ENCODE measurements around the gene KRTAP10-8.

Gene KRTAP10-8

DNA sequence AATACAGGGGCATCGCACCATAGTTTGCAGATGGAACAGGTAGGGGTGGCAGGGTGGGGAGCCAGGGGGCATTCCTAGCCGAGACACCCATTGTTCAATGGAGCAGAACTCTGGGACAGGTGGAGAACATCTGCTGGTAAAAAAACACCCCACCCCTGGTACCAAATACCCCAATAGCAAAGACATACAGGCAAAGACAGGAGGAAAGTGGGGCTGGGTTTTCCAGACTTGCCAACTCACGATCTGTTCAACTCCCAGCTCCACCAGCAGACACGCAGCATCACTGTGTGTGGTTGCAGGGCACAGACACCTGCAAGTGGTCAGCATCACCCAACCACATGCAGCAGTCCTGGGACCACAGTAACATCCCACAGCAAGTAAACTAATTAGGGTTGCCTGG is 328 bp upstream of the KRTAP10-8 start:
- TF ChIP-seq, protein P1, sequence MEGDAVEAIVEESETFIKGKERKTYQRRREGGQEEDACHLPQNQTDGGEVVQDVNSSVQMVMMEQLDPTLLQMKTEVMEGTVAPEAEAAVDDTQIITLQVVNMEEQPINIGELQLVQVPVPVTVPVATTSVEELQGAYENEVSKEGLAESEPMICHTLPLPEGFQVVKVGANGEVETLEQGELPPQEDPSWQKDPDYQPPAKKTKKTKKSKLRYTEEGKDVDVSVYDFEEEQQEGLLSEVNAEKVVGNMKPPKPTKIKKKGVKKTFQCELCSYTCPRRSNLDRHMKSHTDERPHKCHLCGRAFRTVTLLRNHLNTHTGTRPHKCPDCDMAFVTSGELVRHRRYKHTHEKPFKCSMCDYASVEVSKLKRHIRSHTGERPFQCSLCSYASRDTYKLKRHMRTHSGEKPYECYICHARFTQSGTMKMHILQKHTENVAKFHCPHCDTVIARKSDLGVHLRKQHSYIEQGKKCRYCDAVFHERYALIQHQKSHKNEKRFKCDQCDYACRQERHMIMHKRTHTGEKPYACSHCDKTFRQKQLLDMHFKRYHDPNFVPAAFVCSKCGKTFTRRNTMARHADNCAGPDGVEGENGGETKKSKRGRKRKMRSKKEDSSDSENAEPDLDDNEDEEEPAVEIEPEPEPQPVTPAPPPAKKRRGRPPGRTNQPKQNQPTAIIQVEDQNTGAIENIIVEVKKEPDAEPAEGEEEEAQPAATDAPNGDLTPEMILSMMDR (IDR thresholded peaks at IDR 0.05; ENCODE audit: borderline replicate concordance, control extremely low read depth, extremely low read depth, insufficient read depth, missing control alignments) = no peak
- DNase-seq (ENCODE audit: low spot score) = no peak
- in situ Hi-C loops (cut with MboI; ENCODE audit: low sequenced_read_pairs, unreplicated experiment) = no loop called here

DNA sequence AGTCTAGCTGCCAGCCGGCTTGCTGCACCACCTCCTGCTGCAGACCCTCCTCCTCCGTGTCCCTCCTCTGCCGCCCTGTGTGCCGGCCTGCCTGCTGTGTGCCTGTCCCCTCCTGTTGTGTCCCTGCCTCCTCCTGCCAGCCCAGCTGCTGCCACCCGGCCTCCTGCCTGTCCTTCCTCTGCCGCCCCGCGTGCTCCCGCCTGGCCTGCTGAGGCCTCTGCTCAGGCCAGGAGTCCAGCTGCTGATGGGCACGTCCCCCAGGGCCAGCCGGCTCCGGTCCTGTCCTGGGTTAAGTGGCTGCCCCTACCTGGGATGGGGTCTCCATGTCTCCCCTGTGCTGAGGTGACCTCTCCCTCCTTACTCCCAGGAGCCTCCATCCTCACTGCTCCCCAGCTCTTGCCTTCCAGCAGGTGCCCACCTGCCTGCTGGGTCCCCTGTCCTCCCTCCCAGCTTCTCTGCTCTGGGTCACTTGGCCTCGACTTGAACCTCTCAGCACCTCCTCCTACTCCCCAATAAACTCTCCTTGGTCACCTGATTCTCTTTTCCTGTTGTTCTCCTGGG is 870 bp downstream of the KRTAP10-8 start:
- TF ChIP-seq, protein P1 (IDR thresholded peaks at IDR 0.05; ENCODE audit: borderline replicate concordance, control extremely low read depth, extremely low read depth, insufficient read depth, missing control alignments) = no peak
- in situ Hi-C loops (cut with MboI; ENCODE audit: low sequenced_read_pairs, unreplicated experiment) = no loop called here
- DNase-seq (ENCODE audit: low spot score) = no peak

DNA sequence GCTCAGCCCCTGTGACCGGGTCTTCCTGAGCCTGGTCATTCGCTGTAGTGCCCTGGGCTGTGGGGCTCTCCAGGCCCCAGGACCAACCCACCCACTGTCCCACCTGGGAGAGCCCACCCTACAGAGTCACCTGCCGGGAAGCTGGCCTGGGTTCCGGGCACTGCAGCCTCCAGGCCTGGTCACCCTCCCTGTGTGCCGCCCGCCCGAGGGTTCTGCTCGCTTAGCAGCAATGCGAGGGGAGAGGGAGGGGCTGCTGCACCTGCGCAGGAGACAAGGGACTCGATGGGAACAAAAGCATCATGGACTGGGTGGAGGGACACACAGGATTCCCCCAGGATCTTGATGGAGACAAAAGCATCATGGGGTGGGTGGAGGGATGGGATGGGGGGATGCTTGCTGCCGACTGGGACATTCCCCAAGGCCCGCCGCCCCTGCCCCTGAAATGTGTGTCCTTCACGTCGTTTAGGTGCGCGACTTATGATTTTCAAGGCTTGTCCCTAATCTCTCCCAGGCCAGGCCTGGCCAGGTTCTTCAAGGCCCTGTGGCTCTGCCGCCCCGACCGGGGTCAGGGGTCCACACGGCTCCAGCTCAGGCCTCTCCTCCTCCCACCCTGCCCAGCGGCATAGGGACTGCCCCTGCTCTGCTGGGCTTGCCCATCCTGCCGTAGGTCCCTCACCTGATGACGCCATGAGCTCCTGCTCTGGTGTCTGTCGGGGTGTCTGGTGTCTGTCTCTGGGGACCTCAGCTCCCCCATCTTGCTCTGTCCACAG is 1.7 kb downstream of the KRTAP10-8 start:
- in situ Hi-C loops (cut with MboI; ENCODE audit: low sequenced_read_pairs, unreplicated experiment) = no loop called here
- no peak for DNase-seq (ENCODE audit: low spot score)
- TF ChIP-seq, protein P1 (IDR thresholded peaks at IDR 0.05; ENCODE audit: borderline replicate concordance, control extremely low read depth, extremely low read depth, insufficient read depth, missing control alignments) = no peak

DNA sequence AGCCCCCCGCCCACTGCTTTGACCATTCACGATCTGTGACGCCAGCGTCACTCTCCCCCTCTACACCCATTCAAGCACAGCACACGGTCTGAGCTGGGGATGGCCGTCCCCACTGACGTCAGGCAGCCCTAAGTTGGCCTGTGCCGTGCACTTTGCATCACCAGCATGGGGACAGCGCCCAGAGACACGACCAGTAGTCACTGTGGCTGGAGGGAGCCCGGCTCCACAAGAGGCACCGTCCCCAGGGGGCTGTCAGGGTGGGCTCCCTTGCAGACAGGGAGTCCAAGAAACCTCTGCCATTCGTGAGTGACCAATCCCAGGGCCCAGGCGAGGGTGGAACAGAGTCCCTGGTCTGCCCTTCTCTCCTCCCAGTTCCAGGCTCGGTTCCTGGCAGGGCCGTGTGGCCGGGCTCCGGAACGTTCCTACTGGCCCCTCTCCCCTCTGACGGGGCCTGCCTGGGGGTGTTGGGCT is 2.3 kb downstream of the KRTAP10-8 start:
- no peak for DNase-seq (ENCODE audit: low spot score)
- in situ Hi-C loops (cut with MboI; ENCODE audit: low sequenced_read_pairs, unreplicated experiment) = no loop called here
- TF ChIP-seq, protein P1 (IDR thresholded peaks at IDR 0.05; ENCODE audit: borderline replicate concordance, control extremely low read depth, extremely low read depth, insufficient read depth, missing control alignments) = no peak

DNA sequence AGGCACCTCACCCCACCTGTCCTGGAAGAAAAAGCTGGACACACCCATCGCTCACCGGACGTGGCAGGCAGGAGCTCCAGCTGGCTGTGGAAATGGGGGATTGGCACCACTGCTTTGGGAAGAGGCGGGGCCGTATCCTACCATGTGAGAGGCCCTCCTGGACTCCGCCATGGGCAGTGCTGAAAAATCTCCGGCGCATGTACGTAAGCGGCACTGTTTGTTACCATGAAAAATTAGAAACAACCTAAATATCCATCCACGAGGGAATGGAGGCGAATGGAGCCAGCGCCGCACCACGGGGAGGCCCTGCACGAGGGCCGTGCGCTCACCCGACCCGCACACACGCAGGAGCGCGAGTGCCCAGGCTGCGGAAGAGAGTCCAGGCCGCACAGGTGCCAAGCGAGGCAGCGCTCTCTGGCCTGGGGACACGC is 3.1 kb downstream of the KRTAP10-8 start:
- TF ChIP-seq, protein P1 (IDR thresholded peaks at IDR 0.05; ENCODE audit: borderline replicate concordance, control extremely low read depth, extremely low read depth, insufficient read depth, missing control alignments) = no peak
- in situ Hi-C loops (cut with MboI; ENCODE audit: low sequenced_read_pairs, unreplicated experiment) = no loop called here
- no peak for DNase-seq (ENCODE audit: low spot score)

DNA sequence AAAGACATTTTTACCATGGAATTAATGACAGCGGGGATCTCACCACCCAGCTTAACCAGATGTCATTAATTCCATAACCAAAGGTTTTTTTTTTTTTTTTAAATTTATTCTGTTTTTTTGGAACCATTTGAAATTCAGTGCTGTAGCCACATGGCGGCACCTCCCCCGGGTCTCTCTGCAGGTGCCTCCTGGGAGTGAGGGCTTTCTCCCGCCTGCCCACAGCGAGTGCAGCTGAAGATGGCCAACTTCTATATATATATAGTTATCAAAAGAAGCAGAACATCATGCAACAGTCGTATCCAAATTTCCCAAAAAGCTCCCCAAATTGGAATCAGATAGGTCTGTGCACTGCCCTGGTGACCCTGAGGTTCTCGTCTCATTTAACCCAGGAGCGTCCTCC is 3.6 kb downstream of the KRTAP10-8 start:
- no peak for DNase-seq (ENCODE audit: low spot score)
- TF ChIP-seq, protein P1 (IDR thresholded peaks at IDR 0.05; ENCODE audit: borderline replicate concordance, control extremely low read depth, extremely low read depth, insufficient read depth, missing control alignments) = no peak
- in situ Hi-C loops (cut with MboI; ENCODE audit: low sequenced_read_pairs, unreplicated experiment) = no loop called here
